ENCODE data around the gene P3H4.

Gene P3H4

DNA sequence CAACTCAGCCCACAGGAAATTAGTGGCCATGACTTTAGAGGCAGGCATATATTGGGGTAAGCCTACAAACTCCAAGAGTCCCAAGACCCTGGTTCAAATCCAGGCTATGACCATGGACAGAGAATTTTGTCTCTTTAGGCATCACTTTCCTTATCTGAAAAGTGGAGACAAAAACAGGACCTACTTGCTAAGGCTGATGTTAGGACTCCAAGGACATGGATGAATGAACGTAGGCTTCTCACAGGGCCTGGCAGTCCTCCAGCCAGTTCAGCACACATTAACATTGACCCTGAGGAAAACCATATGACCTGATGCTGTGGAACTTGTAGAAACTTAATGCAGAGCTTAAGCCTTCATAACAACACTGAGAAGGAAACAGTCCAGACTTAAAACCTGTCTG is 2.4 kb upstream of the P3H4 start:
- TF ChIP-seq ZNF70 (CRISPR knock-in tag; IDR thresholded peaks at IDR 0.05) (no peak), ZNF565 (CRISPR knock-in tag; conservative IDR thresholded peaks at IDR 0.05; ENCODE audit: low read depth) (no peak), PPARA (CRISPR knock-in tag; IDR thresholded peaks at IDR 0.05; ENCODE audit: borderline replicate concordance) (no peak), GLIS3 (CRISPR knock-in tag; IDR thresholded peaks at IDR 0.05) (no peak), ZFP3 (CRISPR knock-in tag; IDR thresholded peaks at IDR 0.05) (no peak), ISL1 (CRISPR knock-in tag; IDR thresholded peaks at IDR 0.05) (no peak), RARB (CRISPR knock-in tag; IDR thresholded peaks at IDR 0.05) (no peak), BACH2 (CRISPR knock-in tag; IDR thresholded peaks at IDR 0.05; ENCODE audit: borderline replicate concordance) (no peak), OSR1 (CRISPR knock-in tag; IDR thresholded peaks at IDR 0.05) (no peak)
- TF ChIP-seq, protein P1, sequence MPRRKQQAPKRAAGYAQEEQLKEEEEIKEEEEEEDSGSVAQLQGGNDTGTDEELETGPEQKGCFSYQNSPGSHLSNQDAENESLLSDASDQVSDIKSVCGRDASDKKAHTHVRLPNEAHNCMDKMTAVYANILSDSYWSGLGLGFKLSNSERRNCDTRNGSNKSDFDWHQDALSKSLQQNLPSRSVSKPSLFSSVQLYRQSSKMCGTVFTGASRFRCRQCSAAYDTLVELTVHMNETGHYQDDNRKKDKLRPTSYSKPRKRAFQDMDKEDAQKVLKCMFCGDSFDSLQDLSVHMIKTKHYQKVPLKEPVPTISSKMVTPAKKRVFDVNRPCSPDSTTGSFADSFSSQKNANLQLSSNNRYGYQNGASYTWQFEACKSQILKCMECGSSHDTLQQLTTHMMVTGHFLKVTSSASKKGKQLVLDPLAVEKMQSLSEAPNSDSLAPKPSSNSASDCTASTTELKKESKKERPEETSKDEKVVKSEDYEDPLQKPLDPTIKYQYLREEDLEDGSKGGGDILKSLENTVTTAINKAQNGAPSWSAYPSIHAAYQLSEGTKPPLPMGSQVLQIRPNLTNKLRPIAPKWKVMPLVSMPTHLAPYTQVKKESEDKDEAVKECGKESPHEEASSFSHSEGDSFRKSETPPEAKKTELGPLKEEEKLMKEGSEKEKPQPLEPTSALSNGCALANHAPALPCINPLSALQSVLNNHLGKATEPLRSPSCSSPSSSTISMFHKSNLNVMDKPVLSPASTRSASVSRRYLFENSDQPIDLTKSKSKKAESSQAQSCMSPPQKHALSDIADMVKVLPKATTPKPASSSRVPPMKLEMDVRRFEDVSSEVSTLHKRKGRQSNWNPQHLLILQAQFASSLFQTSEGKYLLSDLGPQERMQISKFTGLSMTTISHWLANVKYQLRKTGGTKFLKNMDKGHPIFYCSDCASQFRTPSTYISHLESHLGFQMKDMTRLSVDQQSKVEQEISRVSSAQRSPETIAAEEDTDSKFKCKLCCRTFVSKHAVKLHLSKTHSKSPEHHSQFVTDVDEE (CRISPR knock-in tag; IDR thresholded peaks at IDR 0.05) = no peak
- TF ChIP-seq, protein P2, sequence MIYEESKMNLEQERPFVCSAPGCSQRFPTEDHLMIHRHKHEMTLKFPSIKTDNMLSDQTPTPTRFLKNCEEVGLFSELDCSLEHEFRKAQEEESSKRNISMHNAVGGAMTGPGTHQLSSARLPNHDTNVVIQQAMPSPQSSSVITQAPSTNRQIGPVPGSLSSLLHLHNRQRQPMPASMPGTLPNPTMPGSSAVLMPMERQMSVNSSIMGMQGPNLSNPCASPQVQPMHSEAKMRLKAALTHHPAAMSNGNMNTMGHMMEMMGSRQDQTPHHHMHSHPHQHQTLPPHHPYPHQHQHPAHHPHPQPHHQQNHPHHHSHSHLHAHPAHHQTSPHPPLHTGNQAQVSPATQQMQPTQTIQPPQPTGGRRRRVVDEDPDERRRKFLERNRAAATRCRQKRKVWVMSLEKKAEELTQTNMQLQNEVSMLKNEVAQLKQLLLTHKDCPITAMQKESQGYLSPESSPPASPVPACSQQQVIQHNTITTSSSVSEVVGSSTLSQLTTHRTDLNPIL (CRISPR knock-in tag; IDR thresholded peaks at IDR 0.05; ENCODE audit: low read depth) = no peak
- ATAC-seq = no peak

DNA sequence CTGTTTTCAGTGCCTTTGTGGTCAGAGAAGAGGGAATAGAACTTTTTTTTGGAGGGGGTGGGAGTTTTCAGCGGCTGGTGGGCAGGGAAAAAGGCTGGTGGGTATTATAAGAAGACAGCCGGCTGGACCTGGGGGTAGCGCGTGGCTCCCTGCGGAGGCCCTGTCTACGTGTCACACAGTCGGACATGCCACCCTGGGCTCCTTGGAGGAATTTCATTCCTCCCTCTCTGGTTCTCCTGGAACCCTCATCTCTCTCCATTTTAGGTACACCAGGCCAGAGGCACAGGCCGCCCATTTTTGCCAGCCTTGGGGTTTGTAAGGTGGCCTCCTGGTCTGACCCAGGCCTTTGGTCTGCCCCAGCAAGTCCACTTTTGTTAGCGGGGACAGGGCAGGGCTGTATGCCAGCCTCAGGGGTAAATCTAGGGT is 2.0 kb upstream of the P3H4 start:
- TF ChIP-seq, protein P3, sequence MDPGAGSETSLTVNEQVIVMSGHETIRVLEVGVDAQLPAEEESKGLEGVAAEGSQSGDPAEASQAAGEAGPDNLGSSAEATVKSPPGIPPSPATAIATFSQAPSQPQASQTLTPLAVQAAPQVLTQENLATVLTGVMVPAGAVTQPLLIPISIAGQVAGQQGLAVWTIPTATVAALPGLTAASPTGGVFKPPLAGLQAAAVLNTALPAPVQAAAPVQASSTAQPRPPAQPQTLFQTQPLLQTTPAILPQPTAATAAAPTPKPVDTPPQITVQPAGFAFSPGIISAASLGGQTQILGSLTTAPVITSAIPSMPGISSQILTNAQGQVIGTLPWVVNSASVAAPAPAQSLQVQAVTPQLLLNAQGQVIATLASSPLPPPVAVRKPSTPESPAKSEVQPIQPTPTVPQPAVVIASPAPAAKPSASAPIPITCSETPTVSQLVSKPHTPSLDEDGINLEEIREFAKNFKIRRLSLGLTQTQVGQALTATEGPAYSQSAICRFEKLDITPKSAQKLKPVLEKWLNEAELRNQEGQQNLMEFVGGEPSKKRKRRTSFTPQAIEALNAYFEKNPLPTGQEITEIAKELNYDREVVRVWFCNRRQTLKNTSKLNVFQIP (CRISPR knock-in tag; IDR thresholded peaks at IDR 0.05; ENCODE audit: borderline replicate concordance, low read depth) = no peak
- ATAC-seq = no peak

DNA sequence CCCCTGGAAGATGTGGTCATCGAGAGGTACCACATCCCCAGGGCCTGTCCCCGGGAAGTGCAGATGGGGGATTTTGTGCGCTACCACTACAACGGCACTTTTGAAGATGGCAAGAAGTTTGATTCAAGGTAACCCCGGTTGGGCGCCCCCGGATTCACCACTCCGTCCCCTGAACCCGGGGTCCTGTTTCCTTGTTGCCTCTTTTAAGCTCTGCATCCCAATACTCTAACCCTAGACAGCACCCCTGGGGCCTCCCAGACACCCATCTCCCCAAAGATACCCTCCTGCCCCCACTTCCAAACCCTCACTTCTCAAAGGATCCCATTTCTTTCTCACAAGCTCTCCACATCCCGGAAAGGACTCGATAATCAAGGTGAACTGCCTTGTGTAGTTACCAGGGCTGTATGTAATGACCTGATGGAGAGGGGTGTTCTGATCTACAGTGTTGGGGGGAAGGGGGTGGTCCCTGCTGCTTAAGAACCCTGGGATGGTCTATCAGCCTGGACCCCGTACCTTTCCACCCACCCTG is 1.5 kb upstream of the P3H4 start:
- peak; percentile 9 for ATAC-seq
- TF ChIP-seq, protein P3 (CRISPR knock-in tag; IDR thresholded peaks at IDR 0.05; ENCODE audit: borderline replicate concordance, low read depth) = no peak
- TF ChIP-seq ZNF70 (CRISPR knock-in tag; IDR thresholded peaks at IDR 0.05) (no peak), ISL1 (CRISPR knock-in tag; IDR thresholded peaks at IDR 0.05) (no peak), CSDC2 (CRISPR knock-in tag; IDR thresholded peaks at IDR 0.05) (no peak), GLIS3 (CRISPR knock-in tag; IDR thresholded peaks at IDR 0.05) (no peak), PPARA (CRISPR knock-in tag; IDR thresholded peaks at IDR 0.05; ENCODE audit: borderline replicate concordance) (no peak), TOX (CRISPR knock-in tag; IDR thresholded peaks at IDR 0.05; ENCODE audit: borderline replicate concordance) (no peak), TCF4 (CRISPR knock-in tag; IDR thresholded peaks at IDR 0.05; ENCODE audit: borderline replicate concordance) (no peak), SNAI2 (CRISPR knock-in tag; IDR thresholded peaks at IDR 0.05) (no peak), ARNTL (CRISPR knock-in tag; IDR thresholded peaks at IDR 0.05; ENCODE audit: borderline replicate concordance, low read depth) (no peak), RARB (CRISPR knock-in tag; IDR thresholded peaks at IDR 0.05) (no peak), ZFP30 (CRISPR knock-in tag; IDR thresholded peaks at IDR 0.05) (no peak), ESRRG (CRISPR knock-in tag; IDR thresholded peaks at IDR 0.05) (no peak), BACH2 (CRISPR knock-in tag; IDR thresholded peaks at IDR 0.05; ENCODE audit: borderline replicate concordance) (no peak), ZNF8 (CRISPR knock-in tag; IDR thresholded peaks at IDR 0.05) (no peak), ZC3H10 (CRISPR knock-in tag; IDR thresholded peaks at IDR 0.05) (no peak)
- TF ChIP-seq, protein P4, sequence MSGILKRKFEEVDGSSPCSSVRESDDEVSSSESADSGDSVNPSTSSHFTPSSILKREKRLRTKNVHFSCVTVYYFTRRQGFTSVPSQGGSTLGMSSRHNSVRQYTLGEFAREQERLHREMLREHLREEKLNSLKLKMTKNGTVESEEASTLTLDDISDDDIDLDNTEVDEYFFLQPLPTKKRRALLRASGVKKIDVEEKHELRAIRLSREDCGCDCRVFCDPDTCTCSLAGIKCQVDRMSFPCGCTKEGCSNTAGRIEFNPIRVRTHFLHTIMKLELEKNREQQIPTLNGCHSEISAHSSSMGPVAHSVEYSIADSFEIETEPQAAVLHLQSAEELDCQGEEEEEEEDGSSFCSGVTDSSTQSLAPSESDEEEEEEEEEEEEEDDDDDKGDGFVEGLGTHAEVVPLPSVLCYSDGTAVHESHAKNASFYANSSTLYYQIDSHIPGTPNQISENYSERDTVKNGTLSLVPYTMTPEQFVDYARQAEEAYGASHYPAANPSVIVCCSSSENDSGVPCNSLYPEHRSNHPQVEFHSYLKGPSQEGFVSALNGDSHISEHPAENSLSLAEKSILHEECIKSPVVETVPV (CRISPR knock-in tag; IDR thresholded peaks at IDR 0.05) = no peak
- TF ChIP-seq, protein P2 (CRISPR knock-in tag; IDR thresholded peaks at IDR 0.05; ENCODE audit: low read depth) = no peak
- TF ChIP-seq, protein P1 (CRISPR knock-in tag; IDR thresholded peaks at IDR 0.05) = no peak

All from SK-N-SH treated with all-trans-retinoic acid at 6 μM for 48 hours (cell line).